Renal cortex interstitium (tissue), 11 donors: ENCODE data around the gene ZDHHC11. TPM values are rescaled to one million over a fixed set of nuclear protein-coding genes. Genes with fewer than 3 reads are reported as not detected.
"Not testable (repeated sequence)": the region's sequence is repeated elsewhere in the genome, so short reads cannot be mapped to it uniquely, and the experiment has no call there.

Experiments
- DNase-seq, 11 donors: peaks; one replicate each; pipeline ENCODE4 v3.0.0-alpha.2; 2013; ENCODE audit warnings: low read depth in 9 of 11, low spot score in 4 of 11; ENCODE audit errors: extremely low read depth in 1 of 11
- polyA plus RNA-seq, 3 donors: library from polyadenylated mRNA; unstranded; fragments of 120-200 nt; gene quantifications; one replicate each; pipeline ENCODE4 v1.2.1, GENCODE V29; 2013; ENCODE audit not compliant: insufficient read length in 3 of 3

ZDHHC11 gene
- polyA plus RNA-seq, 3 donors, result 4.8 to 11.8 (median 10.1) TPM

- not testable (repeated sequence) for DNase-seq
These were observed 77.9 kb downstream of the ZDHHC11 start for GRCh38 chr5:772931-773330.

GRCh38 chr5:772547-772890 lies 78.3 kb downstream of the ZDHHC11 start:
- DNase-seq, result not testable (repeated sequence)

DNA sequence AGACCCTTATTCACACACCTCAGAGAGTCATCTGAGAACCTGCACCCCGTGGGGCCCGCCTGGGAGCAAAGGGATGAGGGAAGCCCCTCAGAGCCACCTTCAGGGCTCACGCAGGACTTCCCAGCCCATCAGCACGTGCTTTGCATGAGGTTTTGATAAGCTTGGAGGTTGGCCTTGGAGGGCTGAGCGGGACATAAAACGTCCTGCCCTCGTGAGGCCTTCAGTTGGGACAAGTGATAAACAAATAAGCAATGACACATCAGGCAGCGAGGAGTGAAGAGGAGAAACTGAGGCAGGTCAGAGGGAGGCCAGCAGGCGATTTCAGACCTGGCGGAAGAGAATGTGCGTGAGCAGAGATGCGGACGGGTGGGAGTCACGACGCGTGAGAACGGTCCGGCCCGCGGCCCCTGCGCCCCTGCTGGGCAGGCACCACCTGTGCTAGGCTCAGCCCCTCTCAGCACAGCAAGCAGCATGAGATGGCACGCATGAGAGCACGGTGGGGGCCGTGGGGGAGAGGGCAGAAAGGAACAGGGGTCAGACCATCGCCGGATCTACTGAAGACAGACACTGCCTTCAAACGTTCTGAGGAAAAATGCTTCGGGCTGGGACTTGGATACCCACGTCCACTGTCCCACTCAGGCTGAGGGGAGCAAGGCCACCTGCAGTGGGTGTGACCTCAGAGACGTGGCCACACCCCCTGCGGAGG lies 78.8 kb downstream of the ZDHHC11 start:
- DNase-seq, result not testable (repeated sequence)

- not testable (repeated sequence) for DNase-seq
These were observed 79.6 kb downstream of the ZDHHC11 start for GRCh38 chr5:771087-771781.

- not testable (repeated sequence) for DNase-seq
These were observed 80.2 kb downstream of the ZDHHC11 start for GRCh38 chr5:770585-770984.

- not testable (repeated sequence) for DNase-seq
These were observed 81.2 kb downstream of the ZDHHC11 start for GRCh38 chr5:769485-770145.

DNA sequence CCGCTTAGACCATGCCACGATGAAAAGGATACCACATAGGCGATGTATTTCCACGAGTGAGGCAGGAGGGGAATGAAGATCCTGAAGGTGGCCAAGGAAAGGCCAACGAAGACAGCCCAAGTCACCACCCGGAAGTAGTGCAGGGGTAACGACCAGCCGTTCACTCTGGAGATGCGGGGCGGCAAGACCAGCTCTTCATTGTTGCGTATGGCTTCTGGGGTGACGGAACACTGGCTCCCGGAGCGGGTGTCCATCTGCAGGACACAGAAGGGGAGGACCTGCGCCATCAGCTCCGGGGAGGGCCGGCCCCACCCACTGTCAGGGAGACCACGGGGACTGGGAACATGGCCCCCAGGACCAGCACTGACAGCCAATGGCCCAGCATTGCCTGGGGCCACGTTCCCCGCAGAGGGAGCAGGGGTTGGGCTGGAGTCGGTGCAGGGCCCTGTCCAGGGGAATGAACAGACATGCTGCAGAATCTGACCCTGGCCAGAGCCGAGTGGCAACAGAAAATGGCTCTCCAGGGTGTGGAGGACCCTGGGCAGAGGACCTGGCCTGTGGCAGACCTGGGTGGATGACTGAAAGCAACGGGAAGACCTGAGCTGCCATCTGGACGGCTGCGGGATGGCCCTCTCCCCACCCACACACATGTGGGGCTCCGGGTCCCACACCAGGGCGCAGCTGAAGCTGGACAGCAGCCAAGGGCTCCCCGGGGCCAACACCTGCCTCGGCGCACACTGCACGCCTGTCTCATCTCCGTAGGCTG lies 83.9 kb downstream of the ZDHHC11 start:
- DNase-seq, result no peak

GRCh38 chr5:765948-766631 lies 84.7 kb downstream of the ZDHHC11 start:
- no peak for DNase-seq

GRCh38 chr5:763998-764781 lies 86.6 kb downstream of the ZDHHC11 start:
- DNase-seq, result no peak

GRCh38 chr5:763397-763796 lies 87.4 kb downstream of the ZDHHC11 start:
- DNase-seq, result no peak

- DNase-seq, result not testable (repeated sequence)
These were observed 87.8 kb downstream of the ZDHHC11 start for GRCh38 chr5:762996-763395.

DNA sequence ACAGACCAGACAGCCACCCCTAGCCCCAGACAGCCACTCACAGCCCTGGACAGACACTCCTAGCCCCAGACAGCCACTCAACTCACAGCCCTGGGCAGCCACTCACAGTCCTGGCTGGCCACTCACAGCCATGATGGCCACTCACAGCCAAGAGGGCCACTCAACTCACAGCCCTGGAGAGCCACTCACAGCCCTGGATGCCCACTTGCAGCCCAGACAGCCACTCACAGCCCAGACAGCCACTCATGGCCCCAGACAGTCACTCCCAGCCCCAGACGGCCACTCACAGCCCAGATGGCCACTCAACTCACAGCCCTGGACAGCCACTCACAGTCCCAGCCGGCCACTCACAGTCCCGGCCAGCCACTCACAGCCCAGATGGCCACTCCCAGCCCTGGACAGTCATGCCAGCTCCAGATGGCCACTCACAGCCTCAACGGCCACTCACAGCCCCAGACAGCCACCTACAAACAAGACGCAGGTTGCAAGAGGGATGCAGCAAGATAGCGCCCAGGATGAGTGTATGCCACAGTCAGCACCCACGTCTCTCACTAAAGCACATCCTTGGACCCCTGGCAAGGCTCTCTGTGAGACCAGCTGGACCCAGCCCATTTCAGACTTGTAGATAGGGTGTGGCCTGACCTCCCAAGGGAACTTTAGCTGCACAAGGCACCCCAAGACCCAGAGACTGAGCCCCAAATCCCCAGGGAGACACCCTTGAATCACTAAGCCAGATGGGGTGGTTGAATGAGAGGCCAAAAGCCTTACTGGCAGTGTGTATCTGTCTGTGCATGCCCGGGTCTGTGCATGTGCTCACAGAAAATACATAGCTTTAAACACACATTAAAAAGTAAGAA lies 88.7 kb downstream of the ZDHHC11 start:
- DNase-seq, result no peak

- no peak for DNase-seq
These were observed 89.6 kb downstream of the ZDHHC11 start for GRCh38 chr5:761059-761771.

DNA sequence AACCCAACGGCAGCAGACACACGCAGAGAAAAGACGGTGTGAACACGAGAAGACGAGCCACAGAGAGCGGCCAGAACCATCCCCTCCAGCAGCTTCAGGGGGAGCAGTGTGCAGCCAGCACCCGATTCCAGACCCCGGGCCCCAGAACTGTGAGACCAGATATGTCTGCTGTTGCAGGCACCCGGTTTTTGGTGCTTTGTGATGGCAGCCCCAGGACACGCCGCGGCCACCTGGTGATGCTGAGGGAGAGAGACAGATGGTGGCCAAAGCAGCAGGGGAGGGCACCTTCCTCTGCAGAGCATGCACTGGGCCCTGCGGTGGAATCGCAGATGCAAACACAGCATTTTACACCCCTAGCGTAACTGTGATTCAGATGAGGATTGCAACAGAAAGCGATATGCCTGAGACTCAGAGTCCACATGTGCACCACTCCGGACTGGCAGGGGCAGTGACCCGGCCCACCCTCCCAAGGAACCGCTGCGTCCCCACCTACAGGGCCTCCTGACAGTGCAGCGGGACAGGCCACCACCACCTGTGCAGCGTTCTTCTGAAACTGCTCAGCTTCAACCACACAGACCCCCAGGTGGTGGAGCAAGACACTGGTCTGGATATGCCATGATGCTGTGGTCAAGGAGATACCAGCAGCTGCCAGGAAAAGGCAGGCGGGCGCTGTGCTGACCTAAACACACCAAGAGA lies 90.3 kb downstream of the ZDHHC11 start:
- DNase-seq, result no peak

- no peak for DNase-seq
These were observed 90.9 kb downstream of the ZDHHC11 start for GRCh38 chr5:759781-760362.
